AG09319 (cell line): ENCODE data around the gene IRGC.
A peak's percentile ranks its signal among the peaks of the same experiment; 100 is the strongest.

ENCODE experiments used
- DNase-seq: peaks from one replicate; pipeline ENCODE4 v3.0.0-alpha.2; 2010; ENCODE audit warnings: low read depth; ENCODE audit errors: extremely low read depth
- TF ChIP-seq, protein P1 (sequence below): IDR thresholded peaks from 2 replicates; pipeline ENCODE4 v1.5.1; 2011; ENCODE audit warnings: low read depth, mild to moderate bottlenecking, inconsistent platforms, low read length, moderate library complexity

Gene IRGC

DNA sequence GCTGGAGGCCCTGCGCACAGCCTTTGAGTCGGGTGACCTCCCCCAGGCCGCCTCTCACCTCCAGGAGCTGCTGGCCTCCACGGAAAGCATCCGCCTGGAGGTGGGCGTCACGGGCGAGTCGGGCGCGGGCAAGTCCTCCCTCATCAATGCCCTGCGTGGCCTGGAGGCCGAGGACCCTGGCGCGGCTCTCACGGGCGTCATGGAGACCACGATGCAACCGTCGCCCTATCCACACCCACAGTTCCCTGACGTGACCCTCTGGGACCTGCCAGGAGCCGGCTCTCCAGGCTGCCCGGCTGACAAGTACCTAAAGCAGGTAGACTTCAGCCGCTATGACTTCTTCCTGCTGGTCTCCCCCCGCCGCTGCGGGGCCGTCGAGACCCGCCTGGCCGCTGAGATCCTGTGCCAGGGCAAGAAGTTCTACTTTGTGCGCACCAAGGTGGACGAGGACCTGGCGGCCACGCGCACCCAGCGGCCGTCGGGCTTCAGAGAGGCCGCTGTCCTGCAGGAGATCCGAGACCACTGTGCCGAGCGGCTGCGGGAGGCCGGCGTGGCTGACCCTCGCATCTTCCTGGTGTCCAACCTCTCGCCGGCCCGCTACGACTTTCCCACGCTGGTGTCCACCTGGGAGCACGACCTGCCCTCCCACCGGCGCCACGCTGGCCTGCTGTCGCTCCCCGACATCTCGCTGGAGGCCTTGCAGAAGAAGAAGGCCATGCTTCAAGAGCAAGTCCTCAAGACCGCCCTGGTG lies 2.9 kb downstream of the IRGC start:
- no peak for DNase-seq
- TF ChIP-seq, protein P1, sequence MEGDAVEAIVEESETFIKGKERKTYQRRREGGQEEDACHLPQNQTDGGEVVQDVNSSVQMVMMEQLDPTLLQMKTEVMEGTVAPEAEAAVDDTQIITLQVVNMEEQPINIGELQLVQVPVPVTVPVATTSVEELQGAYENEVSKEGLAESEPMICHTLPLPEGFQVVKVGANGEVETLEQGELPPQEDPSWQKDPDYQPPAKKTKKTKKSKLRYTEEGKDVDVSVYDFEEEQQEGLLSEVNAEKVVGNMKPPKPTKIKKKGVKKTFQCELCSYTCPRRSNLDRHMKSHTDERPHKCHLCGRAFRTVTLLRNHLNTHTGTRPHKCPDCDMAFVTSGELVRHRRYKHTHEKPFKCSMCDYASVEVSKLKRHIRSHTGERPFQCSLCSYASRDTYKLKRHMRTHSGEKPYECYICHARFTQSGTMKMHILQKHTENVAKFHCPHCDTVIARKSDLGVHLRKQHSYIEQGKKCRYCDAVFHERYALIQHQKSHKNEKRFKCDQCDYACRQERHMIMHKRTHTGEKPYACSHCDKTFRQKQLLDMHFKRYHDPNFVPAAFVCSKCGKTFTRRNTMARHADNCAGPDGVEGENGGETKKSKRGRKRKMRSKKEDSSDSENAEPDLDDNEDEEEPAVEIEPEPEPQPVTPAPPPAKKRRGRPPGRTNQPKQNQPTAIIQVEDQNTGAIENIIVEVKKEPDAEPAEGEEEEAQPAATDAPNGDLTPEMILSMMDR, result no peak

DNA sequence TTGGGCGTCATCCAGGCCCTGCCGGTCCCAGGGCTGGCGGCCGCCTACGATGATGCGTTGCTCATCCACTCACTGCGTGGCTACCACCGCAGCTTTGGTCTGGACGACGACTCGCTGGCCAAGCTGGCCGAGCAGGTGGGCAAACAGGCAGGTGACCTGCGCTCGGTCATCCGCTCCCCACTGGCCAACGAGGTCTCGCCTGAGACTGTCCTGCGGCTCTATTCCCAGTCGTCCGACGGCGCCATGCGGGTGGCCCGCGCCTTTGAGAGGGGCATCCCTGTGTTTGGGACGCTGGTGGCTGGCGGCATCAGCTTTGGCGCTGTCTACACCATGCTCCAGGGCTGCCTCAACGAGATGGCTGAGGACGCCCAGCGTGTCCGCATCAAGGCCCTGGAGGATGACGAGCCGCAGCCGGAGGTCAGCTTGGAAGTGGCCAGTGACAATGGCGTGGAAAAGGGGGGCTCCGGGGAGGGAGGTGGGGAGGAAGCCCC lies 3.5 kb downstream of the IRGC start:
- no peak for DNase-seq
- TF ChIP-seq, protein P1, result no peak

DNA sequence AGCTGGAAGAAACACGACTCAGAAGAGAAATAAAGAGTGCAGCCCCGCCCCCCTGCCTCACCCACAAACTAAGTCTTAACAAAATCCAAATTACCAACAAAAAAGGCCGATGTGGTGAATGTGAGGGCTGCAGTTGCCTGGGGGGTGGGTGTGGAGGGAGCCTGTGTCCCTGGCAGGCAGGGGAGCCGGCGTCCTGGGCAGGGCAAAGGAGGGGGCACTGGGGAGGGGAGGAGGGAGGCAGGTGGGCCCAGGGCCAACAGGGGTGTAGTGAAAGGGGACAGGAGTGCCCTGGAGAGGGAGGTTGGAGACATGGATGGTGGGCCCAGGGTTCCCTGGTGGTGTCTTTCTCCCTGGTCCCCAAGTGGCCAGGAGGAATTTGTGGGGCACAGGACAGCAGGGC lies 4.0 kb downstream of the IRGC start:
- TF ChIP-seq, protein P1, result no peak
- no peak for DNase-seq

DNA sequence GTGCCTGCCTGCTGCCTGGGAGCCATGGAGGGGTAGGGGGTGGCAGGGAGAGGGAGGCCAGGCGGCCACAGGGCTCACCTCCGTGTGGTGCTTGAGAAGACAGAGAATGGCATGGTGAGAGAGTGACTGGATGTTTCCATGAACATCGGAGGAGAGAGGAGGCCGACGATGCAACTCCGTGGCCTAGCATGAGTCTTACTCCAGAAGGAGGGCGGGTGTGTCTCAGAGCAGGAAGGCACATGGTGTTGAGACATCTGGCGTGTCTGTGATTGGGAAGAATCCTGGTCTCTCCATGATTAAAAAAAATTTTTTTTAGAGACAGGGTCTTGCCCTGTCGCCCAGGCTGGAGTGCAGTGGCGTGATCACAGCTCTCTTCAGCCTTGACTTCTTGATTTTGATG lies 5.1 kb downstream of the IRGC start:
- TF ChIP-seq, protein P1, result no peak
- no peak for DNase-seq

DNA sequence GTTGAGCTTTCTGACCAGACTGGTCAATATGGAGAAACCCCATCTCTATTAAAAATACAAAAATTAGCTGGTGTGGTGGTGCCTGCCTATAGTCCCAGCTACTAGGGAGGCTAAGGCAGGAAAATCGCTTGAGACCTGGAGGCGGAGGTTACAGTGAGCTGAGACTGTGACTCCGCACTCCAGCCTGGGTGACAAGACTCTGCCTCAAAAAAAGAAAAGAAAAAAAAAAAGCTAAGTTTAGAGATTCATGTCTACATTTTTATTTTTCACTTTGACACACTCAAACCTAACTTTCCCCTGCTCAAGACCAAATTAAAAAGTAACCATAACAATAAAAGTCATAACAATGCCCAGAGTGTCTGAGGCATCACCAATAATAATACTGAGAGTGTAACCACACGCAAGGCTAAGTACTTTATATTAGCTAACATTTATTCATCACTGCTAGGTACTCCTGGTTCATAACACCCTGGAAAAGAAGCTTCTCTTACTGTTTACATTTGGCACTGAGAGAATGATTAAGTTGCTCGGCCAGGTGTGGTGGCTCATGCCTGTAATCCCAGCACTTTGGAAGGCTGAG lies 5.7 kb downstream of the IRGC start:
- DNase-seq, result no peak
- TF ChIP-seq, protein P1, result no peak

DNA sequence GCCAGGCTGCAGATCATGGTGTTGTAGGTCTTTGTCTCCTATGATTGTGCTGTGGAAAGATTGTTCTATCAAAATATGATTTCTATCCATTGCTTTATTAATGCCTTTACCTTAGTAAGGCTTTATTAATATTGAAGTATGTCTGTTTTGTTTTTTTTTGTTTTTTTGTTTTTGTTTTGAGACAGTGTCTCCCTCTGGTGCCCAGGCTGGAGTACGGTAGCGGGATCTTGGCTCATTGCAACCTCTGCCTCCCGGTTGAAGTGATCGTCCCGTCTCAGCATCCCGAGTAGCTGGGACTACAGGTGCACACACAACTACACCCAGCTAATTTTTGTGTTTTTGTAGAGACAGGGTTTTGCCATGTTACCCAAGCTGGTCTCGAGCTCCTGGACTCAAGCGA lies 7.7 kb downstream of the IRGC start:
- TF ChIP-seq, protein P1, result peak; percentile 28
- no peak for DNase-seq

DNA sequence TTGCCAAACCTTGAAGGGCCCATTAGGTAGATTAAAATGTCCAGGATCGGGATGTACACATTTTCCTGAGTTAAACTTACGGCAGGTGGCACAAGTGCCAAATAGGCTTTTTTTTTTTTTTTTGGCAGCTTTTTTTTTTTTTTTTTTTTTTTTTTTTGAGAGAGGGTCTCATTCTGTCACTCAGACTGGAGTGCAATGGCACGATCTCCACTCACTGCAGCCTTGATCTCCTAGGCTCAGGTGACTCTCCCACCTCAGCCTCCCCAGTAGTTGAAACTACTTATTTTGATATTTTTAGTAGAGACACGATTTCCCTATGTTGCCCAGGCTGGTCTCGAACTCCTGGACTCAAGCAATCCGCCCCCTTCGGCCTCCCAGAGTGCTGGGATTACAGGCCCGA lies 9.0 kb downstream of the IRGC start:
- DNase-seq, result no peak
- TF ChIP-seq, protein P1, result no peak
